RPMI8226 (cell line): ENCODE measurements around the gene NR4A2.

Source experiments
- DNase-seq: peaks from one replicate; pipeline ENCODE4 v3.0.0-alpha.2; 2015

The NR4A2 gene

DNA sequence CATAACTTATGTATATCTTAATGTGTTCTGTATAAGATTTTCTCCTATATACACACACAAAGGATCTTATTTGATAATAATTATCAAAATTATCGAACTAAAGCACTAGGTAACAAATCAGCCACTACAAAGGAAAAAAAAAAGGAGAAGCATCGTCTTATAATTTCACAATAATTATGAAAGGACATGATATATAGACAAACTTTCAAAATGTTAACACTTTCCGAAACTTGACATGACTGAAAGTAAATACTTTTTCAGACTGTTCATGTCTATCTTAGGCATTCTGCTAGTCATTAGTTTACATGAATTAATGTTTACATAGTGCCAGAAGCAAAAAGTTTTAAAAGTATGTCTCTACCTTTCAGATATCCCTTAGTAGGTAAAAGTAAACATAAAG is 7.3 kb upstream of the NR4A2 start:
- no peak for DNase-seq

DNA sequence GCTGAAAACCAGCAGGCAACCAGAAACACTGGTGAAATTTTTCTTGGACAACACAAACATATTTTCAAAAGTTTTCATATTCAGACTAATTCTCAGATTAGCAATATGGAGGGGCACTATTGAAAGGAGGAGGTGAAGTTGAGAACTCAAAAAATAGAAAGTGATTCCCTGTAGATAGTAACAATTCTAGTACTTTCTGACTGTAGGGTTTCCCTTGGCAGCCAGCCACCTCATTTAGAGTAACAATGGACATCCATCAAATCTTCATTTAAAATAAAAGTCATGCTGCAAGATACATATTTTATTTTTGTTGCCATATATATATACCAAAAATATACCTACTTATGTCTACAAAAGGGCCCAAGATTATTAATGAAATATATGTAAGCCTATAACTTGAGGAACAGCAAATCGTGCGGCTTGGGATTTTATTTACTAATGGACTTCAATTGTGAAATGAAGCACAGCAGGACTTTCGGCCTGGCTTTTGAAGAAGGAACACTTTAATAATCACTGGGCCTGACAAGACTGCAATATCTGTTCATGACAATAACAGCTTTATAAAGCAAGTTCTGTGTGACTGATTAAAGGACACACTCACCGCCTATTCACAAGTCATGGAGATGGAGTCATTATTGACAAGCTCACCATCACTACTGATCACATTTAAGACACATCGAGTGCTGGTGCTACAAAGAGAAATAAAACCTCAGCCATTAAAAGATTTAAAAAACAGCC is 6.8 kb upstream of the NR4A2 start:
- DNase-seq: peak; percentile 45

DNA sequence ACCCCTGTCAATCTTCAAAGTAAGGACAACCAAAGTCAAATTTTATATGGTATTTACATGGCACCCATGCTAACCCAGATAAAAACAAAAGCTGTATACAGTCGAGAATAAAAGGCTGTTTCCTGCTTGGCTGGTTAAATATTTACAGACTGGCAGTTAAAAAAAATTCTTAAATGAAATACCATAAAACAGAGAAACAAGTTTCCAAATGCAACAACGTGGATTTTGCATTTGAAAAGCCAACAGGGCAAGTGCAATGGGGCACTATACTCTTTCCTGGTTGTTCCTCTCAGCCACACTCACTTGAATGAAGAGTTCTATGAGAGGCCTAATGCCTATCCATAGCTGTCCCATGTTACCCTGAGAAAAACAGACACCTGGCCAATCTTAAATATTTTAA is 6.1 kb upstream of the NR4A2 start:
- DNase-seq: no peak

DNA sequence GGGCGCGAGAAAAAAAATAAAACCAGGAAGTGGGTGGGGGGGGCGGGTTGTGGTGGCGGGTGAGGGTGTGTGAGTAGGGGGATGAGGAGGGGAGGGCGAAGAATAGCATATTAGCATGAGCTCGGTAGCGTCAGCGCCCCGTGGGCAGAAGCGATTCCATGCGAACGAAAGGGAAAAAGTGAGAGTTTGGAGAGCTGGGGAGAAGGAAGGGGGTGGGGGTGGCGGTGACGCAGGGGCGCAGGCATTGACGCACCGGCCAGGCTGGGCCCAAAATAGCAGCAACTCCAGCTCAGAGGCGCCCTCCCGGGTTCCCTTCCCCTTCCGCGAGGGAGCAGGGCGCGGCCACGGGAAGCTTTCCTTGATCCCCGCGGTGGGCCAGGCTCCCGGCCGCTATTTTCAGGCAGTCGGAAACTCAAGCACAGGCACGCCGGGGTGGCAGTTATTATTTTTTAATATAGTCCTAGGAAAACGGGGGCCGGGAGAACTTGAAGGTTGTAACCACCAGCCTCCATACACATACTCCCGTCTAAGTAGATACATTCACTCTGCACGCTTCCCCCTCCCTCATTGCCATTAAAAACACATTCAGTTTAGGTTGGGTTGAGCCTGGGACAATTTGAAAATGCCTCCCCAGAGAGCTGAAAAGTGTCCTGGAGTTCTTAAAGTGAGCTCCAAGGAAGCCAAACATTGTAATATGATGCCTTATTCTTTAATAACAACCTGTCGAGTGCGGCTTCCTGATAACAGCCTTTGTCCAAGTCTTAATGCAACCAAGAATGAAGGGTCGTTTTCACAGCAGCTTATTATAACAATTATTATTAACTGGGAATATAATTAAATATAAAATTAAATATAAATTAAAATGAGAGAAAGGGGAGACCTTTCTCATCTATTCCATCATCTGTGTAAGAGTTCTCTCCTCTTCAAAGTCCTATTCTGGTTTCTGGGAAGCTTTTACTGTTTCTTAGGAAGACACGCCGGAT is 2.3 kb upstream of the NR4A2 start:
- peak; percentile 72 for DNase-seq

DNA sequence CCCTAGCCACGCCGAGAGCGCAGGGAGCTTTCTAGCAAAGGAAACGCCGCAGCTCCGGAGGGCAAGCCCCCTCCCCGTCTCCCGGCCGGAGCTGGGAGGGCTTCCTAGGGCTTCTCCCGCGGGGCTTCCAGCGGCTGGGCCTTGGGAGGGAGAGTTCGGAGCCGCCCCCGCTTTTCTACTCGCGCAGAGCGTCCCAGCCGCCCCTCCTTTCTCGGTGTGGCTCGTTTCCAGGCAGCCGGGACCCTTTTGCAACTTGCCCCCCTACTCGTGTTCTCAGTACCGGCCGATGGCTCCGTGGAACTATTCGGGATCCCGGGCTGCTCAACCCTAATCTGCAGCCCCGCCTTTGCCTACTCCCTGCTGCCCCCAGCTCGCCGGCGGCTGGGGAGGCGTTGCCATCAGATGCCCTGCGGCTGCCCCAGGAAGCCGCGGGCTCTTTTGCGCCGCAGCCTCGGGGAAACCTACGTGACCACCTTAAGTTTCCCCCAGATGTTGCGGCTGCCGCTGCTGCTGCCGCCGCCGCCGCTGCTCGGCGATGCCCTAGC is 1.5 kb upstream of the NR4A2 start:
- DNase-seq: peak; percentile 89

DNA sequence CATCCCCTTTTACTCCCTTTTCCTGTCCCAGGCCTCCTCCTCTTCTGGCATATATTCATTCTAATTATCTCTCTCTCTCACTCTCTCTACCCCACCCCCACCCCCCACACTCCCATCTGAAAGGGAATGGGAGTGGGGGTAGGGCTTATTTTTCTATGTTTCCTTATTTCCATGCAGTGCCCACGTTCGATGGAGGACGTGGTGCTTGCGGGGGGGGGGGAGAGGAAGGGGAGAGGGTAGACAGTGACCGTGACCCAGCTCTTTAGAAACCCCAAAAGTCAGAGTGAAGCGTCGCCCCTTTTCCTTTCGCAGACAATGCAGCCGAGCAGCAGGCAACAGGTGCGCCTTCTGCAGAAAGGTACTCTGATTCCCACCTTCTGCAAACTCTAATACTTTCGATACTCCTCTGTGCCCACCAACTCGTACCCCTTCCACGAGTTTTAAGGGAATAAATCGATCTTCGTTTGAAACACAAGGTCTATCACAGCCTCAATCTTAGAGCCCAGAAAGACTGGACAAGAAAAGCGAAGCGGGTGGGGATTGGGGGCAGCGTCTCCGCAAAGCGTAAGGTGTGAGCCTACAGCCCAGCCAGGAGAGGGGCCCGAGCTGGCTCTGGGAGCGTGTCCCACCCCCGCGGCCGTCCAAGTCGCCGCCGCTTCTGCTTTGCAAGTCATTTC is 891 bp upstream of the NR4A2 start:
- DNase-seq: peak; percentile 67

DNA sequence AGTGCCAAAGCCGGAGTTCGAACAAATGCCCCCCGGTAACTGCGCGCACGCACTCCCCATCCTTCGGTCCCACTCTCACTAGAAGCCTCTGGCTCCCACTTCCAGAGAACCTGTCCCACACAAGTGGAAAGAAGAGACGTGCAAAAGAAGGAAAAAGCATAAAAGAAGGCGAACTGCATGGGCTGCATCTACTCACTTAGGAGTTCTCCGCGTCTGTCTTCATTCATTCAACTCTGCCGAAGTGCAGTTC is 312 bp downstream of the NR4A2 start:
- no peak for DNase-seq

DNA sequence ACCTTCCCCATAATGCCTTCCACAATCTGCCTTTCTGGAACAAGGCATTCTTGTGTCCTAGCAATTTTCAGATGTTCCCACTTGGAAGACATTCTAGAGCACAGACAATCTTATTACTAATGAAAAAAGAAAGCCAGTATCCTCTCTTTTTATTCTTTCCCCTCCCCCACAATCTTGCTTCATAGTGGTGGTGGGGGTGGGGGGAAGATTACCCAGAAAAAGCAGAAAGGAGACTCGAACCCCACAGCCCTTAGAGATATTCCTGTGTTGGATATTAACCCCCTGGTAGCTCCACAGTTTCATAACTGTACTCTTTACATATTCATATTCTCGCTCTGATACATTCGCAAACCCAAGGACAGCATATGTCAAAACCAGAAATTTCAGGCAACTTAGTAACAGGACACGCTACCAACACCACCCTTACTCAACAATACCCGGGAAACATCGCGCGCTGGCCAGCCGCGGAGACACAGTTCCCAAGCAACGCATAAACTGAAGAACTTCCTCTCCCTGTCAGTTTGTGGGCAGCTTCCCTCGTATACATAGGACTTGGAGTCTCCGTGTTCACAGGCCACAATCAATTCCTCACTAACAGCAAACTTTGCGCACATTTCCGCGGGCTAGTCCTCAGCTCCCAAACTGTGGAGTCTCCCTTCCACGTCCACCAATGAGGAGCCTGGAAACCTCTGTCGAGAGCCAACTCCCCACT is 793 bp downstream of the NR4A2 start:
- peak; percentile 70 for DNase-seq

DNA sequence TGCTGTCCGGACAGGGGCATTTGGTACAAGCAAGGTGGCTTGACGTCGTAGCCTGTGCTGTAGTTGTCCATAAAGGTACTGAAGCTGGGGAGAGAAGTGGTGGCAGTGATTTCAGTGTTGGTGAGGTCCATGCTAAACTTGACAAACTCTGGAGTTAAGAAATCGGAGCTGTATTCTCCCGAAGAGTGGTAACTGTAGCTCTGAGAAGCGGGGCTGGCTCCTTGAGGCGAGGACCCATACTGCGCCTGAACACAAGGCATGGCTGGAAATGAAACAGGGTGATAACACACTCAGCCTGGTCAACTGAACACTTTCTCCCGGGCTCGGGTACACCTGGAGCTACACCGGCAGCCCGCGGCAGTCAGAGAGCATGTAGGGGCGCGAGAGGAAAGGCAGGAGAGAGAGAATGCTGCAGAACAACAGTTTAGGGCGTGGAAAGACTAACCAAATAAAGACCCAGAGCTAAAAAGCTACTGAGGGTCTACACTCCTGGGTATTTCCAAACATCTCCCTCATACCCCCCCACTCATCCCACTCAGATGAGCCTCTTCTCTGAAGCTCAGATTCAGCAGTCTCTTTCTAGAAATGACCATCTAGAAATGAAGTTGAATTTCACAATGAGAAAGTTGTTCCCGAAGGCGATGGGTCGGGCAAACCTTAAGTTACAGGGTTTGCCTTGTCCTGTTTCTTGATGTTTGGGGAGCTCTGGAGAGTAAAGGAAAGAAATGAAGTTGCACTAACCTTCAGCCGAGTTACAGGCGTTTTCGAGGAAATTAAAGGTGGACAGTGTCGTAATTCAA is 2.4 kb downstream of the NR4A2 start:
- no peak for DNase-seq

DNA sequence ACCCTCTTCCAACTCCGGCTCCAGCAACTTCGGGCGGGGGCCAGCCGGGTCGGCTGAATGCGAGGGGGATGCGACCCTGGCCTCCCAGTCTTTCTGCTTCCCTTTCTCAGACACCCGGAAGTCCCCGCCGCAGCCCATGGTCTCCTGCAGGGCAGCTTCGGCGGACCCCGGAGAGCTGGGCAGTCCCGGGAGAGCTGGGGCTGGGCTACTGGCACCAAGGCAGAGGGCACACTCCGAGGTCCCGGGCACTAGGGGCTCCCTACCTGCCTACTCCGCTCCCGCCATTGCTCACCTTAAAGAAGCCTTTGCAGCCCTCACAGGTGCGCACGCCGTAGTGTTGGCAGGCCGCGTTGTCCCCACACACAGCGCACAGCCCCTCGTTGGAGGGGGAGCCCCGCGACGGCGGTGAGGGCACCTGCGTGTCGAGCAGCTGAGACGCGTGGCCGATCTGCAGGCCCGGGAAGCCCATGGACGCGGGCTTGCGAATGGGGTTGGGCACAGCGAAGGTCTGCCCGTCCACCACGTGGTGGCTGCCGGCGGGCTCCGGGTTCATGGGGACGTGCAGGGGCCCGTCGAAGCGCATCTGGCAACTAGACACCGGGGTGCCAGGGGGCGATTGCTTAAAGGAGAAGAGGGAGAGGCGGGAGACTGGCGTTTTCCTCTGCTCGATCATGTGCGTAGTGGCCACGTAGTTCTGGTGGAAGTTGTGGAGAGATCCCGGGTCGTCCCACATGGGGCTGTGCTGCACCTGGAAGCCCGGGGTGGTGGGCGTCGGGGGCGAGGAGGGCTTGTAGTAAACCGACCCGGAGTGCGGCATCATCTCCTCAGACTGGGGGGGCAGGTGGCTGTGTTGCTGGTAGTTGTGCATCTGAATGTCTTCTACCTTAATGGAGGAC is 3.2 kb downstream of the NR4A2 start:
- no peak for DNase-seq

DNA sequence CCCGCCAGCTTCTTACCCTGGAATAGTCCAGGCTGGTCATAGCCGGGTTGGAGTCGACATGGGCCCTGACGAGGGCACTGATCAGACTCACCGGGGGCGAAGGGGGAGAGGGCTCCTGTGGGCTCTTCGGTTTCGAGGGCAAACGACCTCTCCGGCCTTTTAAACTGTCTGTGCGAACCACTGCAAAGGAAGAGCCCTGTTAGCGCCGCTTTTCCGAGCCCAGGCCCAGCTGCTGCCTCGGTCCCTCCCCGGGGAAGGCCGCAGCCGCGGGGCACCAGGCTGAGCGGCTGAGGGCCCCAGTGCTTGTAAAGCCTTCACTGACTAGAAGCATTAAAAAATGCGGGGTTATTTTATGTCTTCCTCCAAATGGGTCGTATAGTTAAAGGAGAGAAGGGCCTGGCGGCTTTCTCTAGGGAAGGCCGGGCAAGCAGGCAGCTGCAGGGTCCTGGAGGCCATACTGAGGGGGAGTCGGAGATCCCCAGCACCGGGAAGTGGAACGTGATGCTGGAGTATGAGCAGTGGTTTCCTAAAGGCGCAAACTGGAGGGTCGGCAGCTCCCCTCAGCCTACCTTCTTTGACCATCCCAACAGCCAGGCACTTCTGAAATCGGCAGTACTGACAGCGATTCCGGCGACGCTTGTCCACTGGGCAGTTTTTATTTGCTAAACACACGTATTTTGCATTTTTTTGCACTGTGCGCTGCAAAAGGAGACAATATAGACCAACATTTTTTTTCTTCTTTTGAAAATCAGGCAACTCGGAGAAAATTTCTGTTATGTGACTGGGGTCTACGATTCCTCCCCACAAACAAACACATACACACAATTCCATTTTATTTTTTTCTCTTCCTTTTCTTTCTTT is 4.5 kb downstream of the NR4A2 start:
- DNase-seq: no peak

DNA sequence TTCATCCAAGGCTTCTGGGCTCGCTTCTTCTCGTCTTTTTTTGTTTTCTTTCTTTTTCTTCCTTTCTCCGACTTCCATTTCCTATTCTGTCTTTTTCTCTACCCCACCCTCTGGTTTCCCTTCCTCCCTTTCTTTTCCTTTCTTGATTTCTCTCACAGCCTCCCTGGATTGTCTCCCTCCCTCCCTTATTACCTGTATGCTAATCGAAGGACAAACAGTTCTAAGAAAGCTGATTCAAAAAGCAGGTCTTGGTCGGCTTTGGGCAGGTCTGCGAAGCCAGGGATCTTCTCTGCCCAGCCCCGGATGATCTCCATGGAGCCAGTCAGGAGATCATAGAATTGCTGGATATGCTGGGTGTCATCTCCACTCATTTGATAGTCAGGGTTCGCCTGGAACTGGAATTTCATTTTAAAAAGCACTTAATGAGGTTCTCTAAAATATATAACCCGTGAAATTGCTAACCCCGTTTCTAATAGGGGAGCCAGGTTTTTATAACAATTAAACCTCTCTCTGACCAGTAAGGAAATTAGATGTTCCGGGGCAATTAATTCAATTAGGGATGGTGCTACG is 5.9 kb downstream of the NR4A2 start:
- no peak for DNase-seq

DNA sequence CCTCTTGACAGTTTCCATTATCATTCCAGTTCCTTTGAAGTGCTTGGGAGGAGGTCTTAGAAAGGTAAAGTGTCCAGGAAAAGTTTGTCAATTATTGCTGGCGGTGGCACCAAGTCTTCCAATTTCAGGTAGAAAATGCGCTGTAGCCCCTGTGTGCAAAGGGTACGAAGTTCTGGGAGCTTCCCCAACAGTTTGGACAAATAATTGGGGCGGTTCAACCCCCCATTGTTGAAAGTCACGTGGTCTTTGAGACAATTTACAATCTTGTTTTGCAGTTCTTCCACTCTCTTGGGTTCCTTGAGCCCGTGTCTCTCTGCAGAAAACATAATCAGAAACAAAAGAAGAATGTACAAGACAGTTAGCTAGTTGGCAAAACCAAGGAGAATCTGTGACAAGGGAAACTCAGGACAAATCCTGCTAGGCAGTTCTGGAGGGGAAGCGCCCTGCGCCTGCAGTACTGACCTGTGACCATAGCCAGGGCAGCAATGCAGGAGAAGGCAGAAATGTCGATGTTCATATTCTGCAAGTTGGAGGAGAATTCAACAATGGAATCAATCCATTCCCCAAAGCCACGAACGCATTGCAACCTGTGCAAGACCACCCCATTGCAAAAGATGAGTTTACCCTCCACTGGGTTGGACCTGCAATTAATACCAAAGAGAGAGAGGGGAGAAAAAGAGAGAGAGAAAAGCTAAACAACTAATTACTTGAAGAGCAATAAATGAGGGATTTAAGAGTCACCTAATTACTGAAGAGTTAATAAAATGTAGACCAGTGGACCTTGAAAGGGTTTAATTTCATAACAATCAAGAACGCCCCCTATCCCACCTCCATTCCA is 6.6 kb downstream of the NR4A2 start:
- no peak for DNase-seq

DNA sequence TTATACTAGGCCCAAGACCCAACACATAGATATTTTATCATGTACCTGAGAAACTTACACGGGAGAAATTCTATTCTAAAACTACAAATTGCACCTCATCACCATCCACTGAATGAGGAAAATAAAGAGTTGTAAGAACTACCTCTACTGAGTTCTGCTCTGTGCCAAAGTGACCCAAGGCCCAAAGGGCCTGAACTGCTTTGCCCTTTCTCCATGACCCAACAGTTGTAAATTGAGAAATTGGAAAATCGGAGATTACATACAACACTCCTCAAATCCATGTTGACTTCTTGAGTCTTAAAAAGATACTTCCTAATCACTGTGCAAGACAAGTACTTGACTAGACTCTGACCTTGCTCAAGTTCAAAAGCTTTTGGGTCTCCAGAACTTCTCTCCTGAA is 8.8 kb downstream of the NR4A2 start:
- DNase-seq: no peak

DNA sequence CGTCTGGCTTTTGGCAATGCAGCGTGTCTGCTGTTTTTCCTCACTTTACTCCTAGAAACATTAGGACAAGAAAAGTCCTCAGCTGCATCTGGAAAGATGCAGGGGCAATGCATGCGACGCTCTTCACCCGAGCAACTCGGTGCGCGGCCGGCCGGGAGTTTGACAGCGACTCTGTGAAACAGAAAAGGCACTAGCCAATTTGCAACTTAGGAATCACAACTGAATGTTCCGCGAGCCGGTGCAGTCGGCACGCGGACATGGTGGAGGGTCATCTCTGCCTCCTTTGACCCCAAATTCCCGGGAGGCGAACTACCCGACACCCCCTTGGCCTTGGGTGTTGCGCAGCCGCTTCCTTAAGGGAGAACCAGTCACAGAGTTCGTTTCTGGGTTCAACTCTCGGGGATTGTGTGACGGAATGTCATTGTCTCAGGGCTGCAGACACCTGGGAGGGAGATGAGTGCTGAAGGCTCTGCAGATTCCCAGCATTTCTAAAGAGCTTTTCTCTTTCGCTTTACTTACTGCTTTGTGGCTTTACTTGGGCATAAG is 9.8 kb downstream of the NR4A2 start:
- DNase-seq: no peak

DNA sequence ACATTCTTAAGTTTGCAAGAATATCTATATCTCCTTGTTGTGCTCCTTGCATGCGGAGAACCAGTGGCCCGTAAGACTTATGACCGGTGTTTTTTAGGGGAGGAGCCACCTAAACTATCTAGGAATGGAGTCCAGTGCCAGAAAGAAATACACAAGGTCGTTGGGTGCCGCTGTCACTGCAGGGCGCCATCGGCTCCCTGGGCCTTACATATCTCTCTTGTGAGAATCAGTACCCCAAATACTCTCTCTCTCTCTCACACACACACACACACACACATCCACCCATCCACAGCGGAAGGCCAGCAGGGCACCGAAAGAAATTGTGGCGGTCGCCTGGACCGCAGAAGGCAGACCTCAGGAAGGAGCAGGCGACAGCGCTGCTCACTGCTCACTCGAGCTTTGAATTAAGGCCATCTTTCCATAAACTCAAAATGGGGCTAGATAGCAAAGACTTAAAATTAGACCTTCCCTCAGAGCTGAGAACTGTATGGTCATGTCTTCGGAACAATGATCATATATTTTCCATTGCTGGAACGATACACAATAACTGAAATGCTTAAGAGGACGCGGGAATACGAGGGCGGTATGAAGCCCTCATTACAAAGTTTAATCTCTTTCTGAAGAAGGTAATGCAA is 10.4 kb downstream of the NR4A2 start:
- DNase-seq: no peak

DNA sequence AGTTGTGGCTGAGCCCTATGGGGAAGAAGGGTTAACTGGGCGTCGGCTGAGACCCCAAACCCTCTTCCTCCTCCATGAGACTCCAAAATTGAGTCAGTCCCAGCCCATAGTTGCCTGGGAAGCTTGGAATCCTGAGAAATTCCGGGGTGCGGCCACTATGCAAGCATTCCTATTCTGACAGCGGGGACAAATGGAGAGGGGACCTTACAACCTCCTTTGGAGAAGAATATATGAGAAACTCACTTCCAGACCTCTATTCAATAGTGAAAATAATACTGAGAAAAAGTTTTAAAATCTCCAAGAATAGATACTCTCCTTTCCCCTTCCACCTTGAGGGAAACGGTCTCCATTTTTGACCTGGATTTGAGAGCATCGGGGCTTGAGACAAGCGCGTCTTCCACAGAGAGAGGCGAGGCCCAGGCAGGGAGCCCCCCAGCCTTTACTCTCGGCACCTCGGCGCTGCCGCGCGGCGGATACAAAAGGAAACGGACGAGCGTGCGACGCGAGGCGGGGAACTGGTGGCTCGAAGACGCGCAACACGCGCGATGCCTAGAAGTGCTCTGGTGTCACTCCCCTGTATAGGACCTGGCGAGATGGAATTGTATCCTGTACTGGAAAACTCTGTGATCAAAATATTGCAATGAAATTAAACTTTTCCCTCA is 11.1 kb downstream of the NR4A2 start:
- DNase-seq: no peak
